H54 (cell line): Measurements from ENCODE around the gene OR10G8.

Experiments used
- DNase-seq: peaks from one replicate; pipeline ENCODE4 v3.0.0; 2011; ENCODE audit warnings: low spot score, mixed read lengths; ENCODE audit not compliant: insufficient read length
- FAIRE-seq: peaks from 3 replicates; lab custom pipeline; 2011; peaks lifted over from hg19 to GRCh38; lab: Jason Lieb, UNC
- POLR2A ChIP-seq: IDR thresholded peaks from 2 replicates; pipeline ENCODE4 v1.6.1; 2011; ENCODE audit warnings: low read depth, mild to moderate bottlenecking, low read length

Gene OR10G8

DNA sequence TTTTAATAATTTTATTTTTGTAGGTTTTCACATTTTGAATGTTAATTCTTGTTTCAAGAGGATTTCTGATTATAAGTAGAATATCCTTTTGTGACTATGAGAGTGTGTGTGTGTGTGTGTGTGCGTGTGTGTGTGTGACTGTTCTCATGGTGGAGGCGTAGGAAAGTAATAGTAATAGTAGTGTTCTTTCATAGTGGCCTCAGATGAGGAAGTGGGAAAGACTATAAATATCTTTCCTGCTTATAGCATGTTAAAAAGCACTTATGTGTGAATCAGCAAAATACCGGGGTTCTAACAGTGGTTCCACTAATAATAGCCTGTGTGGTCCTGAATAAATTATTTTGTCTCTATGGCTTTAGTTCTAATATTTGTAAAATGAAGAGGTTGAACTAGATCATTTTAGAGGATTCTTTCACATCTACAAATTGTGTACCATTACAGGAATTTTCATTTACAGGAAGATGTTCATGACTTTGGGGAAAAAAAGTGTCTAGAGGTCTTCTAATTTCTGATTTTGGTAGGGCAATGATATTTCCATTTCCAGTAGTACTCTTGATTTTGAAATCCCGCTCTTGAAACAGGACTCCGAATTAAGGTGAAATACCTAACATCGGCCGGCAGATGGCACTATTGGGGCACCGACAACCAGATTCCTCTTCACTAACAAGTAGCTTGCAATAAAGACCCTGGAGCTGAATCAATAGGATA is 44.5 kb downstream of the OR10G8 start:
- TF ChIP-seq POLR2A, result no peak
- DNase-seq (peak; percentile 13), FAIRE-seq (no peak)

DNA sequence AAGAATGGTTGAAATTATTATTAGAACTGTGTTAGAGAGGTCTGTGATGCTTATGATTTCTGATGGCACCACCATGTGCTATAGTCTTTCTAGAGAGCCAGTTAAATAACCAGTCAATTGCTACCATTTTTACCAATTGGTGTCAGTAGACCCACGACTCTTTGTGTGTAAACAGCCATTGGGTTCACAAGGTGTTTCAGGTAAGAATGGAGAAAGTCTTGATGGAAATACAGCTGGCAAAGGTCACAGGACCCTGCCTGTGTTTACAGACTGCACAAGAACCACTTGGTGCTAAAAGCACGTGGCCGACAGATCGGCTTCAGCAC is 45.0 kb downstream of the OR10G8 start:
- DNase-seq (no peak), FAIRE-seq (no peak)
- no peak for TF ChIP-seq POLR2A

DNA sequence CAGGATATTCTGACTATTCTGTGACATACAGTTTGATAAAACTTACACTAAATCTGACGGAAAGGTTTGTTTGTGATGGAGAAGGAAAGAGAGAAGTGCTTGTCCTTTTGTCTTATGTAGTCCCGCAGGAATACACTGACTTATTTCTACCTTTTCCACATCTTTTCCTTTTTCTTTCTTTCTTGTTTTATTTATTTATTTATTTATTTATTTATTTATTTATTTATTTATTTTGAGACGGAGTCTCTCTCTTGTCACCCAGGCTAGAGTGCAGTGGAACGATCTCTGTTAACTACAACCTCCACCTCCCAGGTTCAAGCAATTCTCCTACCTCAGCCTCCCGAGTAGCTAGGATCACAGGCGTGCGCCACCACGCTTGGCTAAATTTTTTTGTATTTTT is 45.5 kb downstream of the OR10G8 start:
- FAIRE-seq (no peak), DNase-seq (no peak)
- no peak for TF ChIP-seq POLR2A

DNA sequence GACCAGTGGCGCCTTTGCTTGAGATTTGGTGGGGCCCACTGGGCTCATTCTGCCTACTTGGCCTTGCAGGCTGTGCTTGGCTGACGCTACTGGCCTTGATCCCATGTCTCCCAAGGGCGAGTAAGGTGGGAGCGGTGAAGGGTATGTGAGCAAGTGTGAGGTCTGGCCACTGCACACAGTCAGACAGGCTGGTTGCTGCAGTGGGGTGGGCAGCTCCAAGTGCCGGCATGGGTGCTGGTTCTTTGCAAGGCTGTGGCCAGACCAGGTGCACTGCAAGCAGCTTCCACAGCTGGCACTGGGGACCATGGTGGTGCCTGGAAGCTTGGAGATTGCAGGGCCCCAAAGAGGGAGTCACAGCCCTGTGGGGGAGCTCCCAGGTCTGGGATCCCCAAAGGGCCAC is 48.0 kb downstream of the OR10G8 start:
- no peak for TF ChIP-seq POLR2A
- no peak for DNase-seq
- no peak for FAIRE-seq

DNA sequence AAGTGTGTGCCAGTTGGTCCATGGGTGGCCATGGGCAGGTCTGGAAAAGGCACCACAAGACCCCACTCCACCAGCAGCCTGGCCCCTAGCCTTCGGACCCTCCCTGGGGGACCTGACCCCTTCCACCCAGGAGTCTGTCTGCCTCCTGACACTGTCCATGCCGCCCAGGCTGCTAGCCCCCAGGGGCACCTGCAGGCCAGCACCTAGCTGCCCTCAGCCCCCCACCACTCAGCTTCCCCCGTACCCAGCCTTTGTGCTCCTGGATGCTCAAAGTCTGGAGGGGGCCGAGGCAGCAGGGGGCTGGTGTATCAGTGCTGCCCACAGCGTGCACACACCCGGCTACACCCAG is 48.9 kb downstream of the OR10G8 start:
- TF ChIP-seq POLR2A, result no peak
- FAIRE-seq (no peak), DNase-seq (no peak)

DNA sequence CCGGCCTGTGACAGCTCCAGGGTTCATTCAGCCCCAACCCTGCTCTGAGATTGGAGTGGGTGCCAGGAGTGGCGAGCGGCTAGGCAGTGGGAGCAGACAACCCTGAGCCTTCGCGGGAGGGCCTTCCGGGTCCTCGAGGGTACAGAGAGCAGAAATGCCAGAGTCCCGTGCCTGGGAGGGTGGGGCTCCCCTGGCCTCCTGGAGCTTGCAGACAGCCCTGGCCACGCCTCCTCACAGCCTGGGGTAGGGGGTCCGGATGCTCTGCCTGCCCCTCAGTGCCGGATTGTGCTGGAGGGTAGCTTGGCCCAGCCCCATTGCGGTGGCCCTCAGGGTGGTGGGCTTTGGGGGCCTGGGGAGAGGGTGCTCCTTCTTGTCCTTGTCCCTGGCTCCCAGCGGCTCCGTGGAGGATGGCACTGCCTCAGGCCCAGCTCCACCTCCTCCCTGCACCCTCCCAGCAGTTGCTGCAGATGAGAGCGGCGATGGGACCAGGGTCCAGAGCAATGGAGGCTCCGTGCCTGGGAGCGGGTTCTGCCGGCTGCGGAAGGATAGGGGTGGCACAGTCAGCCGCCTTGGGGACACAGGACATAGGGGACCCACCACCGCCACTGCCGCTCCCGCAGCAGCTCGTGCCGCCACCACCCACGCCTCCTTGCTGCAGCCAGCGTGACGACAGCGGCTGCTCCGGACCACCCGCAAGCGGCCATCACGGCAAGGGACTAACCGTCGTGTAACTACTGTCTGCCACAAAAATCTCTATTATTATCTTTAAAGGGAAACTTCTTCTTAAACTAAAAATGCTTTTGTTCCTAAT is 49.4 kb downstream of the OR10G8 start:
- no peak for FAIRE-seq
- no peak for DNase-seq
- no peak for TF ChIP-seq POLR2A

DNA sequence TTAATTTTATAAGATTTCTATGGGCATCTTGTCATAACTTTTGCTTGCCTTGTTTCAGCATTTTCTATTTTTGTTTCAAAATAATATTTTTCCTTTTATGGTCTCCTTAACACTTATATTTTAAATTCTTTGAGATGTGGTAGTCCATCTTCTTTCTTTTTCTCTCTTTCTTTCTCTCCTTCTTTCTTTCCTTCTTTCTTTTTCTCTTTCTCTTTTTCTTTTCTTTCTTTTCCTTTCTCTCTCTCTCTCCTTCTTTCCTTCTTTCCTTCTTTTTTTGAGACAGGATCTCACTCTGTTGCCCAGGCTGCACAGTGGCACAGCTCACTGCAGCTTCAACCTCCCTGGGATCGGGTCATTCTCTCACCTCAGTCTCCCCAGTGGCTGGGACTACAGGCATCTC is 50.7 kb downstream of the OR10G8 start:
- TF ChIP-seq POLR2A, result no peak
- DNase-seq, result no peak
- FAIRE-seq, result no peak

DNA sequence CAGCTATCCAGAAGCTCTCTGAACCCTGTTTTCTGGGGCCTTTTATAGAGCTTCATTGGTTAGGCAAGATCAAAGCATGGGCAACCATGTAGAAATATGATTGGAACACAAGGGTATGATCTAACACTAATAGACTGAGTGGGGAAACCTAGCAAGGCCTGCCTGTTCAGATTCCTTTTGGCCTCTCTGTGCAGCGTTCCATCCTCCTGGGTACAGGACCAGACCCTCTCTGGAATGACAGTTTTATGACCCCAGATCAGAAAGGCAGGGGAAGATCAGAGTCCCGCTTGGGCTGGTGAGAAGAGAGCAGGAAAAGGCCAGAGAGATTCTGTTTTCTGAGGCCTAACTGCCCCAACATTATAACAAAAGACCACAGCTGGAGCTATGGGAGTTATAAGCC is 52.0 kb downstream of the OR10G8 start:
- TF ChIP-seq POLR2A, result no peak
- DNase-seq, result no peak
- FAIRE-seq, result no peak

DNA sequence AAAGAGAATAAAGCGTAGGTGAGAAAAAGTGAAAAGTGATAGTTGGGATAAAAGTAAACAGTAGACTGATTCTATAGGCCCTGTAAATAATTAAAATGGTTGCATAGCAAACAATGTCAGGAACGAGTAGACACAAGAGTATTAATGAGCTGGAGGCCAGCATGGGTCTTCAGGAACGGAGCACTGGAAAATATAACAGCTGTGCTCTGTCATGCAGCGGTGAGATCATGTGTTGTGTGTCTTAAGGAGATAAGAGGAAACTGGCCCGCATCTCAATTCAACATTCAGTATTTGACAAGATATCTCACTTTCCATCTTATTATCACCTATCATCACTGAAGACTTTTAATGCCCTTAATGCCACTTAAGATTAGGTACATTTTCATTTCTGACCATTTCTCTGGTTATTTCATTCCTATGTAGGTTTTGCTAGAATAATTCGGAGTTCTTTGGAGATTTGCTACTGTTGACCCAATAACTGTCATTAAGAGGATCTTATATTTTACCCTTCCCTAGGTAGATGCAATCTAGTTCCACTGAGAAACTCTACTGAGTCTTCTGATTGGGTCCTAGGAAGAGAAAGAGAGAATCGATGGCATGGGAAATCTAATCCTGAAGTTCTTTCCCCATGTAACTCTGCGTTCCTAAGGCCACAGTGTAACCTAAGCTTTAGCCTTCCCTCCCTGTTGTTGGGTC is 53.2 kb downstream of the OR10G8 start:
- FAIRE-seq, result no peak
- no peak for DNase-seq
- no peak for TF ChIP-seq POLR2A
